GM12872 (cell line): ENCODE measurements around the gene AVPR2.

ENCODE experiments used
- CTCF ChIP-seq: IDR thresholded peaks from 3 replicates; pipeline ENCODE4 v1.5.1; 2011; ENCODE audit warnings: low read depth, mild to moderate bottlenecking, low read length, moderate library complexity; ENCODE audit not compliant: insufficient read depth

Gene AVPR2

GRCh38 chrX:153903991-153904957 lies at the start of gene AVPR2:
Gene AVPR2, plus strand, starts transcription at chrX:153904673. Its CDS starts 473 bp downstream, at chrX:153905146.
- no peak for TF ChIP-seq CTCF

GRCh38 chrX:153854702-153855101 lies 49.8 kb upstream of the AVPR2 start:
- no peak for TF ChIP-seq CTCF

GRCh38 chrX:153857348-153857903 lies 47.0 kb upstream of the AVPR2 start:
- TF ChIP-seq CTCF, result no peak

- no peak for TF ChIP-seq CTCF
These were observed 43.3 kb upstream of the AVPR2 start for GRCh38 chrX:153861151-153861550.

GRCh38 chrX:153861733-153862310 lies 42.7 kb upstream of the AVPR2 start:
- no peak for TF ChIP-seq CTCF

- TF ChIP-seq CTCF, result no peak
These were observed 41.9 kb upstream of the AVPR2 start for GRCh38 chrX:153862369-153863250.
